HepG2 (cell line): ENCODE measurements around the gene CD28.
"Not testable (repeated sequence)": the region's sequence is repeated elsewhere in the genome, so short reads cannot be mapped to it uniquely, and the experiment has no call there.

Experiments used
- ARID3A ChIP-seq: IDR thresholded peaks from 2 replicates; pipeline ENCODE4 v1.6.1; 2012; ENCODE audit warnings: low read depth, low read length, improper control_type of control experiment
- ATF2 ChIP-seq: sonication (generic); formaldehyde crosslinking; IDR thresholded peaks from 2 replicates; pipeline ENCODE4 v1.4.0; 2020; ENCODE audit warnings: missing genetic modification reagents
- CTCF ChIP-seq: sonication (generic); formaldehyde crosslinking; IDR thresholded peaks from 2 replicates; pipeline ENCODE4 v1.5.0; 2020; ENCODE audit warnings: mild to moderate bottlenecking, missing genetic modification reagents, moderate library complexity
- DRAP1 ChIP-seq: IDR thresholded peaks from 2 replicates; pipeline ENCODE4 v1.6.1; 2016; ENCODE audit warnings: missing genetic modification reagents, missing compliant biosample characterization
- EZH2 ChIP-seq: conservative IDR thresholded peaks from 2 replicates; pipeline ENCODE4 v1.6.1; 2012; ENCODE audit warnings: mild to moderate bottlenecking, low read depth, low read length, moderate library complexity
- POLR2A ChIP-seq, 2 experiments: IDR thresholded peaks; 2 replicates each; pipeline ENCODE4 v1.6.1; 2011; ENCODE audit warnings: low read depth in 2 of 2, low read length in 2 of 2, mild to moderate bottlenecking in 1 of 2, moderate library complexity in 1 of 2; ENCODE audit not compliant: insufficient read depth in 1 of 2
- SMC3 ChIP-seq: IDR thresholded peaks from 2 replicates; pipeline ENCODE4 v1.6.1; 2011; ENCODE audit warnings: low read length, improper control_type of control experiment
- TP53 ChIP-seq: sonication (generic); formaldehyde crosslinking; conservative IDR thresholded peaks from 2 replicates; pipeline ENCODE4 v1.4.0; 2020; ENCODE audit warnings: missing genetic modification reagents
- ZFP82 ChIP-seq: sonication (generic); formaldehyde crosslinking; IDR thresholded peaks from 2 replicates; pipeline ENCODE4 v1.5.1; 2020; ENCODE audit warnings: mild to moderate bottlenecking, missing genetic modification reagents, borderline replicate concordance
- ZNF383 ChIP-seq: sonication (generic); formaldehyde crosslinking; IDR thresholded peaks from 2 replicates; pipeline ENCODE4 v1.4.0; 2020; ENCODE audit warnings: missing genetic modification reagents, mild to moderate bottlenecking, borderline replicate concordance
- ZNF766 ChIP-seq: sonication (generic); formaldehyde crosslinking; IDR thresholded peaks from 2 replicates; pipeline ENCODE4 v1.5.0; 2020; ENCODE audit warnings: missing genetic modification reagents, borderline replicate concordance

GRCh38 chr2:203779477-203780073 is 73.1 kb downstream of the CD28 start:
- TF ChIP-seq DRAP1 (CRISPR knock-in tag); CTCF (CRISPR knock-in tag); ARID3A; EZH2; ATF2 (CRISPR knock-in tag); ZNF383; ZNF766; ZFP82; TP53 (CRISPR knock-in tag); POLR2A (IDR thresholded peaks at IDR 0.05; ENCODE audit: insufficient read depth in 1 of 2, low read depth in 2 of 2, low read length in 2 of 2); SMC3: not testable (repeated sequence)
